KMS-11 (cell line): ENCODE results near the gene ZBTB7C.

Experiments used
- H2AFZ ChIP-seq: fragments of 200-600 bp; sonication (generic); 2 replicates; pipeline ENCODE4 v1.6.1; 2016; ENCODE audit warnings: antibody characterized with exemption, mixed run types, low read depth
- H3K27ac ChIP-seq: fragments of 200-600 bp; sonication (generic); 2 replicates; pipeline ENCODE4 v1.6.1; 2016; ENCODE audit warnings: mild to moderate bottlenecking, mixed run types
- H3K27me3 ChIP-seq: fragments of 200-600 bp; sonication (generic); 2 replicates; pipeline ENCODE4 v1.6.1; 2017; ENCODE audit warnings: mild to moderate bottlenecking, low read depth, mixed run types, moderate library complexity; ENCODE audit not compliant: insufficient read depth
- H3K36me3 ChIP-seq: fragments of 200-600 bp; sonication (generic); 2 replicates; pipeline ENCODE4 v1.6.1; 2017; ENCODE audit warnings: mild to moderate bottlenecking, mixed run types; ENCODE audit not compliant: insufficient read depth
- H3K4me1 ChIP-seq: fragments of 200-600 bp; sonication (generic); 2 replicates; pipeline ENCODE4 v1.6.1; 2016; ENCODE audit warnings: mild to moderate bottlenecking, low read depth, mixed run types; ENCODE audit not compliant: poor library complexity, severe bottlenecking
- H3K4me2 ChIP-seq: fragments of 200-600 bp; sonication (generic); 2 replicates; pipeline ENCODE4 v1.7.0; 2016; ENCODE audit warnings: mild to moderate bottlenecking, mixed run types
- H3K4me3 ChIP-seq: fragments of 200-600 bp; sonication (generic); IDR thresholded peaks from 2 replicates; pipeline ENCODE4 v1.6.1; 2017; ENCODE audit warnings: low read depth, low read length, mixed read lengths; ENCODE audit not compliant: insufficient read depth
- H3K79me2 ChIP-seq: fragments of 200-600 bp; sonication (generic); 2 replicates; pipeline ENCODE4 v1.6.1; 2016; ENCODE audit warnings: low read depth, mixed run types; ENCODE audit not compliant: insufficient read depth
- H3K9ac ChIP-seq: fragments of 200-600 bp; sonication (generic); 2 replicates; pipeline ENCODE4 v1.6.1; 2016; ENCODE audit warnings: mild to moderate bottlenecking, mixed run types
- H4K20me1 ChIP-seq: fragments of 200-600 bp; sonication (generic); 2 replicates; pipeline ENCODE4 v1.6.1; 2016; ENCODE audit warnings: mild to moderate bottlenecking, mixed run types; ENCODE audit not compliant: insufficient read depth
- CTCF ChIP-seq: fragments of 200-600 bp; sonication (generic); conservative IDR thresholded peaks from 2 replicates; pipeline ENCODE4 v1.6.1; 2017; ENCODE audit warnings: low read depth, mild to moderate bottlenecking, antibody characterized with exemption, low read length, moderate library complexity, mixed read lengths

The ZBTB7C gene

DNA sequence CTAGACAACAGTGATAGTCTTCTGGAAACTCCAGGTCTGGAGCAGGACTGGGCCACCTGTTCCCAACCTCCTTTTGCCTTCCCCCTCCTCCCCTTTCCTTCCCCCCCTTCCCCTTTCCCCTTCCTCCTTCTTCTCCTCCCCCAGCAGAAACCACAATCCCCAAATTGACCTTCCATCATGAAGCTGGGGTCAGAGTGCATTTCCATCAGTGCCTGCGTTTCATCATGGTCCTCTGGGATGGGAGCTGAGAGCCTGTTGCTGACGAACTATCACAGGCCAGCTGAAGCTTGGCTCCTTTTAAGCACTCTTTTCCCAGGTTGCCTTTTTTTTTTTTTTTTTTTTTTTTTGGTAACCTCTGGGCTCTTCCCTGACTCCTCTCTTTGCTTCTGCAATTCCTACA, 426.1 kb downstream of the ZBTB7C start:
- Histone ChIP-seq H3K36me3 (no peaks in the 10 kb centered on the region), H3K27me3 (no peaks in the 10 kb centered on the region), H2AFZ (no peak overlapping the region), H3K79me2 (no peaks in the 10 kb centered on the region), H3K4me3 (no peak overlapping the region), H3K27ac (no peak overlapping the region), H3K9ac (no peak overlapping the region), H3K4me2 (no peak overlapping the region), H4K20me1 (no peaks in the 10 kb centered on the region), H3K4me1 (no peaks in the 10 kb centered on the region)
- no peak for TF ChIP-seq CTCF

- H3K27ac ChIP-seq = no peak overlapping the region
Measured at GRCh38 chr18:47981830-47982229, 427.4 kb downstream of the ZBTB7C start.

GRCh38 chr18:47981320-47981719, 427.9 kb downstream of the ZBTB7C start:
- no peaks in the 10 kb centered on the region for H3K27me3 ChIP-seq
- H3K4me1 ChIP-seq = no peaks in the 10 kb centered on the region
- H3K4me2 ChIP-seq = no peak overlapping the region
- no peak overlapping the region for H3K9ac ChIP-seq
- no peak for TF ChIP-seq CTCF
- no peak overlapping the region for H2AFZ ChIP-seq
- no peaks in the 10 kb centered on the region for H4K20me1 ChIP-seq
- no peaks in the 10 kb centered on the region for H3K36me3 ChIP-seq
- no peak overlapping the region for H3K4me3 ChIP-seq
- no peak overlapping the region for H3K27ac ChIP-seq
- H3K79me2 ChIP-seq = no peaks in the 10 kb centered on the region

More at GRCh38 chr18:47981830-47982229, 427.4 kb downstream of the ZBTB7C start:
- H3K27me3 ChIP-seq = no peaks in the 10 kb centered on the region
- no peaks in the 10 kb centered on the region for H3K79me2 ChIP-seq
- no peak overlapping the region for H3K9ac ChIP-seq
- H4K20me1 ChIP-seq = no peaks in the 10 kb centered on the region
- H3K4me2 ChIP-seq = no peak overlapping the region
- no peak overlapping the region for H2AFZ ChIP-seq
- H3K4me3 ChIP-seq = no peak overlapping the region
- H3K4me1 ChIP-seq = no peaks in the 10 kb centered on the region
- H3K36me3 ChIP-seq = no peaks in the 10 kb centered on the region
- no peak for TF ChIP-seq CTCF

GRCh38 chr18:47979611-47980200, 429.5 kb downstream of the ZBTB7C start:
- no peak for TF ChIP-seq CTCF
- H3K36me3 ChIP-seq = no peaks in the 10 kb centered on the region
- H4K20me1 ChIP-seq = no peaks in the 10 kb centered on the region
- no peaks in the 10 kb centered on the region for H3K27me3 ChIP-seq
- H3K9ac ChIP-seq = no peak overlapping the region
- no peak overlapping the region for H3K27ac ChIP-seq
- H3K4me3 ChIP-seq = no peak overlapping the region
- no peaks in the 10 kb centered on the region for H3K4me1 ChIP-seq
- no peak overlapping the region for H3K4me2 ChIP-seq
- H3K79me2 ChIP-seq = no peaks in the 10 kb centered on the region
- H2AFZ ChIP-seq = no peak overlapping the region
